Mesodermal cell (in vitro differentiated cells): Measurements from ENCODE around the gene MRPS31.
"Not testable (repeated sequence)": the region's sequence is repeated elsewhere in the genome, so short reads cannot be mapped to it uniquely, and the experiment has no call there.

ENCODE experiments used
- H3K27ac ChIP-seq: 2 replicates; pipeline ENCODE4 v1.7.0; 2013; ENCODE audit warnings: mild to moderate bottlenecking, low read depth, low read length, moderate library complexity; ENCODE audit not compliant: severe bottlenecking
- H3K36me3 ChIP-seq: 2 replicates; pipeline ENCODE4 v1.7.1; 2013; ENCODE audit warnings: mild to moderate bottlenecking, low read length, moderate library complexity; ENCODE audit not compliant: control insufficient read depth, insufficient read depth
- H3K4me1 ChIP-seq: one replicate; pipeline ENCODE4 v1.7.1; 2013; ENCODE audit warnings: mild to moderate bottlenecking, low read length; ENCODE audit not compliant: insufficient read depth, control insufficient read depth, poor library complexity, severe bottlenecking
- H3K4me3 ChIP-seq: 2 replicates; pipeline ENCODE4 v1.7.0; 2013; ENCODE audit warnings: low read length, control low read depth, mild to moderate bottlenecking; ENCODE audit not compliant: insufficient read depth, poor library complexity, severe bottlenecking; ENCODE audit errors: extremely low read depth
- H3K9me3 ChIP-seq: 2 replicates; pipeline ENCODE4 v1.7.1; 2013; ENCODE audit warnings: mild to moderate bottlenecking, low read length, moderate library complexity; ENCODE audit not compliant: control insufficient read depth
- WGBS, 2 experiments: methylation state at CpG; one replicate each; pipeline ENCODE4 v1.1.5; 2013; ENCODE audit warnings: missing lambda C conversion rate in 2 of 2; ENCODE audit not compliant: insufficient coverage in 2 of 2; 5-methylcytosine and 5-hydroxymethylcytosine counted together

Gene MRPS31

GRCh38 chr13:40789275-40790153 lies 18.5 kb upstream of the MRPS31 start, which contains the start of gene SLC25A15:
Gene SLC25A15 (plus strand): TSS chr13:40789611. CDS start chr13:40793227, 3,616 bp downstream.
- peak within 1 kb of the TSS; percentile 62 for H3K4me3 ChIP-seq
- peak within 1 kb of the TSS; percentile 85 for H3K27ac ChIP-seq
- peaks cover 8% of the 10 kb centered on the region for H3K4me1 ChIP-seq
- 0% methylated on average over 83 to 87 of the region's 101 CpGs for WGBS, 2 experiments
- H3K9me3 ChIP-seq, result no peaks in the 10 kb centered on the region
- peaks cover 17% of the 10 kb centered on the region for H3K36me3 ChIP-seq

- not testable (repeated sequence) for H3K9me3 ChIP-seq, H3K4me1 ChIP-seq
- 59 to 71% methylated on average over 11 to 13 of the region's 18 CpGs for WGBS, 2 experiments
- Histone ChIP-seq H3K27ac (peak overlapping the region; percentile 85), H3K36me3 (peaks cover 11% of the 10 kb centered on the region), H3K4me3 (peak overlapping the region; percentile 62)
Measured at GRCh38 chr13:40788540-40789274, 17.7 kb upstream of the MRPS31 start.

DNA sequence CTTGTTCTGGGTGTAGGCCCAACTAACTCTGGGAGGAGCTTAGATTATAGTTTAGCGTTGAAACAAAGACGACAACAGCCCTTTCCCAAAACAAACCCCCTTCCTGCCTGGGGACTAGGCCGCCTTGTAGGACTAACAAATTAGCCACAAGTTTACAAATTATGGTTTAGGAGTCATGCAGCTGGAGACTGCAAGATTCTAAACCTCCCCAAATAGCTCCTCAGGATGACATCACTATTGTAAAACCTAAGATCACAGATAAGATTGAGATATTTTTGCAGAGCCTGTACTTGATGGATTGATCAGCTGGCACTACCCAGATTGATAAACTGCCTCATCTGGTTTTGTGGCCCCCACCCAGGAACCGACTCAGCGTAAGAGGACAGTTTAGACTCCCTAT lies 16.1 kb upstream of the MRPS31 start:
- no peak overlapping the region for H3K4me3 ChIP-seq
- 79 to 93% methylated on average over 2 to 3 of the region's 5 CpGs for WGBS, 2 experiments
- H3K36me3 ChIP-seq, result no peaks in the 10 kb centered on the region
- peak overlapping the region; percentile 49 for H3K27ac ChIP-seq
- H3K4me1 ChIP-seq, result peaks cover 8% of the 10 kb centered on the region
- H3K9me3 ChIP-seq, result no peaks in the 10 kb centered on the region

DNA sequence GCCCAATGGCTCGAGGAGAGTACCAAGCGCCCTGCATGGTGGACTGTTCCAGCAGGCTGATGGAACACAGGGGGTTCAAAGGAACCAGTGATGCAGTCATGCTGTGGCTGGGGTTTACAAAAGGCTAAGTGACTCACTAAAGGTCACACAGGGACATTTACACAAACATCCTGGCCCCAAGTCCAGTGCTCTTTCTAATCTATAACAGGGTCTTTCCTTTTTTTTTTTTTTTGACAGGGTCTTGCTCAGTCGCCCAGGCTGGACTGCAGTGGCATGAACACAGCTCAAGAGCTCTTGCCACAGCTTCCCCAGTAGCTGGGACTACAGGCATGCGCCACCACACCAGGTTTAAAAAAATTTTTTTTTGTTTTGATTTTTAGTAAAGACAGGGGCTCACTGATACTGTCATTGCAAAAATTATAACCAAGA lies 15.6 kb upstream of the MRPS31 start:
- Histone ChIP-seq H3K4me3 (no peak overlapping the region), H3K27ac (peak overlapping the region; percentile 49), H3K36me3 (no peaks in the 10 kb centered on the region), H3K4me1 (peaks cover 8% of the 10 kb centered on the region), H3K9me3 (no peaks in the 10 kb centered on the region)
- WGBS, 2 experiments, result 88 to 89% methylated on average over 2 of the region's 4 CpGs

- Histone ChIP-seq H3K36me3 (no peaks in the 10 kb centered on the region), H3K4me1 (peaks cover 8% of the 10 kb centered on the region), H3K27ac (no peak overlapping the region), H3K4me3 (no peak overlapping the region), H3K9me3 (no peaks in the 10 kb centered on the region)
- 89 to 90% methylated on average over 2 to 4 of the region's 4 CpGs for WGBS, 2 experiments
Measured at GRCh38 chr13:40784540-40784939, 13.6 kb upstream of the MRPS31 start.

DNA sequence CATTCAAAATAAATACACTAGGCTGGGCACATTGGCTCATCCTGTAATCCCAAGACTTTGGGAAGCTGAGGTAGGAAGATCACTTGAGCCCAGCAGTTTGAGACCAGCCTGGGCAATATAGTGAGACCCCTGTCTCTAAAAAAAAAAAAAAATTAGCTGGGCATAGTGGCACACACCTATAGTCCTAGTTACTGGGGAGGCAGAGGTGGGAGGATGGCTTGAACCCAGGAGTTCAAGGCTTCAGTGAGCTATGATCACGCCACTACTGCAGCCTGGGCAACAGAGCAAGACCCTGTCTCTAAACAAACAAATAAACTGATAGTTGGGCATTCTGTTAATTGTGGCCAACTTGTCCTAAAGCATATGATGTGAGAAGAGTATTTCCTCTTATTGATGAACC lies 12.0 kb upstream of the MRPS31 start:
- not testable (repeated sequence) for H3K9me3 ChIP-seq, H3K36me3 ChIP-seq, H3K4me1 ChIP-seq, H3K27ac ChIP-seq, H3K4me3 ChIP-seq
- WGBS, 2 experiments, result 100% methylated on average over 1 of the region's 1 CpG; no CpG with 5 or more reads in 1 of the 2 experiments

DNA sequence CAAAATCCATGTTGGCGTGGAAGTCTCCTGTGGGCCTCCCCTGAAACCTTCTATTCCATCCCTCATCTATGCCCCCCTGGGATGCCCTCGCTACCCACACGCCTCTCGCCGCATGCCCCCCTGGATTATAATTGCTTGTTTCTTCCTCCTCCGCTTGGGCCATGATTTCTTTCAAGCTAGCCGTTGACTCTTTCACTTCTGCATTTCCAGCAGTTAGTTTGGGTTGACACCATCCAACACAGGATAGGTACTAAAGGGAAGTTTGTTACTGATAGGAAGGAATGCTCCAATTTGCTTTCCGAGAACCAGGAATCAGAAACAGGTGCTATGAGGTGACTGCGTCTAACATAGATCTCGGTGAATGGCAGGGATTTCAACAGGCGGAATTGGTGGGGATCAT lies 10.7 kb upstream of the MRPS31 start:
- peaks cover 10% of the 10 kb centered on the region for H3K4me1 ChIP-seq

GRCh38 chr13:40780822-40781401 lies 9.9 kb upstream of the MRPS31 start:
- no peaks in the 10 kb centered on the region for H3K9me3 ChIP-seq
- no peaks in the 10 kb centered on the region for H3K36me3 ChIP-seq
- no peak overlapping the region for H3K4me3 ChIP-seq
- peaks cover 9% of the 10 kb centered on the region for H3K4me1 ChIP-seq
- no peak overlapping the region for H3K27ac ChIP-seq
- WGBS, 2 experiments, result 81 to 83% methylated on average over 13 of the region's 14 CpGs

More for the DNA sequence above, 10.7 kb upstream of the MRPS31 start:
- Histone ChIP-seq H3K4me3 (no peak overlapping the region), H3K27ac (no peak overlapping the region), H3K9me3 (no peaks in the 10 kb centered on the region), H3K36me3 (no peaks in the 10 kb centered on the region)
- 88 to 94% methylated on average over 9 to 11 of the region's 11 CpGs for WGBS, 2 experiments

DNA sequence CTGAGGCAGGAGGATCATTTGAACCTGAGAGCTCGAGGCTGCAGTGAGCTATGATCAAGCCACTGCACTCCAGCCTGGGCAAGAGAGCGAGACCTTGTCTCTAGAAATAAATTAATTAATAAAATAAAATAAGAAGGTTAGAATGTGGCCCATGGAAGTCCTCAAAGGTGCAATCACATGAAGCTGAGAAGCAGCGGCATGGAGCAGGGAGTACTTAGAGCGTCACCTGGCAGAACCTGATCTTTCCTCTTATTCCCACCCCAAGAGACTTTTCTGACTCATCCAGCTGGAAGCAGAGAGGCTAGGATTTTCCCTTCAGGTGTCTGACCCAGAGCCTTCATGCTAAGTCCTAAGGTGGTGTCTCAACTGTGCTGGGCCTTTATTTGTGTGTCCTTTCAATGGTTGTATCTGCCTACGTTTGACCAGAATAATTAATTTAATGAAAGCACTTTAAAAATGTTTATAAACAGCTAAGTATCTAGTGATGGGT lies 8.9 kb upstream of the MRPS31 start:
- H3K36me3 ChIP-seq, result no peaks in the 10 kb centered on the region
- 78 to 88% methylated on average over 1 to 2 of the region's 5 CpGs for WGBS, 2 experiments
- no peaks in the 10 kb centered on the region for H3K9me3 ChIP-seq
- peaks cover 9% of the 10 kb centered on the region for H3K4me1 ChIP-seq
- H3K27ac ChIP-seq, result no peak overlapping the region
- H3K4me3 ChIP-seq, result no peak overlapping the region

GRCh38 chr13:40779049-40779448 lies 8.1 kb upstream of the MRPS31 start:
- Histone ChIP-seq H3K4me3 (no peak overlapping the region), H3K27ac (no peak overlapping the region), H3K4me1 (peaks cover 9% of the 10 kb centered on the region), H3K36me3 (no peaks in the 10 kb centered on the region), H3K9me3 (no peaks in the 10 kb centered on the region)
- 61 to 72% methylated on average over 4 of the region's 4 CpGs for WGBS, 2 experiments
